Cardiac fibroblast (primary cell): Measurements from ENCODE around the gene NINJ2.
A peak's percentile ranks its signal among the peaks of the same experiment; 100 is the strongest.
"Not testable (repeated sequence)": the region's sequence is repeated elsewhere in the genome, so short reads cannot be mapped to it uniquely, and the experiment has no call there.

Experiments used
- DNase-seq, 2 donors: peaks; one replicate each; pipeline versions ENCODE4 v3.0.0 to v3.0.0-alpha.2; 2010; ENCODE audit warnings: low read depth in 2 of 2
- H3K4me3 ChIP-seq, 2 donors: replicated peaks in 1 of 2; 1 replicate in 1 of 2; 2 replicates in 1 of 2; pipeline ENCODE4 v1.5.1; 2011; ENCODE audit warnings: low read depth in 2 of 2, low read length in 2 of 2, mild to moderate bottlenecking in 2 of 2, moderate library complexity in 1 of 2
- CTCF ChIP-seq: IDR thresholded peaks from one replicate; pipeline ENCODE4 v1.5.1; 2011; ENCODE audit warnings: low read depth, mild to moderate bottlenecking, low read length, inconsistent platforms

The NINJ2 gene

GRCh38 chr12:663293-663871 is at the start of gene NINJ2:
TSS of gene NINJ2 (minus strand) at chr12:663445. CDS start at chr12:663360, 85 bp downstream.
- peak within 1 kb of the TSS; percentile 22 to 33 for H3K4me3 ChIP-seq
- TF ChIP-seq CTCF: no peak
- DNase-seq: peak in 1 of 2 donors; percentile 34

- H3K4me3 ChIP-seq: no peak overlapping the region
- no peak for TF ChIP-seq CTCF
- DNase-seq: peak; percentile 19 to 22
Measured at GRCh38 chr12:712172-712863, 49.1 kb upstream of the NINJ2 start.

GRCh38 chr12:709455-710020 is 46.3 kb upstream of the NINJ2 start:
- TF ChIP-seq CTCF: no peak
- DNase-seq: no peak

GRCh38 chr12:708084-708483 is 44.8 kb upstream of the NINJ2 start:
- DNase-seq, H3K4me3 ChIP-seq: not testable (repeated sequence)

More at GRCh38 chr12:709455-710020, 46.3 kb upstream of the NINJ2 start:
- no peak overlapping the region for H3K4me3 ChIP-seq

- TF ChIP-seq CTCF: no peak
- no peak for DNase-seq
- H3K4me3 ChIP-seq: no peak overlapping the region
Measured at GRCh38 chr12:704516-705242, 41.4 kb upstream of the NINJ2 start.

- H3K4me3 ChIP-seq: no peak overlapping the region
- TF ChIP-seq CTCF: no peak
- DNase-seq: no peak
Measured at GRCh38 chr12:701896-702539, 38.8 kb upstream of the NINJ2 start.
